HG03558 (cell line): ENCODE results near the gene ASCC1.

Experiments used
- ATAC-seq: cut with Tn5 transposase; IDR thresholded peaks from one replicate; pipeline ENCODE4 v1.9.1; 2021; ENCODE audit warnings: moderate number of reproducible peaks; ENCODE audit not compliant: unreplicated experiment; ENCODE audit errors: extremely low read depth

The ASCC1 gene

DNA sequence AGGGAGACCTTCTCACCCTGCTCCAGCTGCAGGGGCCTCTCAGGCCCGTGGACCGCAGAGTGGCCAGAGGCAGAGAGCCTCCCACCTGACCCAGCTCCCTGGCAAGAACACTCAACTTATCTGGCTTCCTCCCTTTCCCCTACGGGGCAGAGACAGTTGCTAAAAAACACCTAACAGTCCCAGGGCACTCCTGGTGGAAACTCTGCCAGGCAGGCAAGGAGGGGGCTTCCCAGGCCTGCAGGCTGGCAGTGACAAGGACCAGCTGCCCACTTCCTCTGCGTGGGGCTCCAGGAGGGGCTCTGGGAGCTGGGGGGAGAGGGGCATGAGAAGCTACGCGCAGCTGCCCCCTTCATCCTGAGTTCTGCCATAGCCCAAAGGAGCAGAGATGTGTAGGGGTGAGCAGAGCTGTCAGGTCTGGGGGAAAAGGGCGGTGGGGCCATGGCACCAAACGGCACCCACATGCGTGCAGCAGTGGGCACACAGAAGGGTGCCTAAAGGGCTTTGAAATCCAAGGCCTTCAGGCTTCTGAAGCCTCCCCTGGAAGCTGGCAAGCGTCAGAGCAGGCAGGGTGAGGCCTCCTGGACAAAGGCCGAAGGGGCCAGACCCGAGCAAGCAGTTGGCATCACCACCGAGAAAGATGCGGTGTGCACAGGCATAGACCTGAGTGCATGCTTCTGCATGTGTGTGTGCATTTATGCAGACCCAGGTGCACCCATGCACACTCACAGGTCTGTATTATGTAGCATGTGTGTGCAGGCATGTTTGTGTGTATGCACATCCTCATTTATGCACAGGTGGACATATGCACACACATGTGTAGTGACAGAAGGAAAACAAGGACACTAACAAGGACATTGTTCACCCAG, 142.1 kb downstream of the ASCC1 start:
- no peak for ATAC-seq

DNA sequence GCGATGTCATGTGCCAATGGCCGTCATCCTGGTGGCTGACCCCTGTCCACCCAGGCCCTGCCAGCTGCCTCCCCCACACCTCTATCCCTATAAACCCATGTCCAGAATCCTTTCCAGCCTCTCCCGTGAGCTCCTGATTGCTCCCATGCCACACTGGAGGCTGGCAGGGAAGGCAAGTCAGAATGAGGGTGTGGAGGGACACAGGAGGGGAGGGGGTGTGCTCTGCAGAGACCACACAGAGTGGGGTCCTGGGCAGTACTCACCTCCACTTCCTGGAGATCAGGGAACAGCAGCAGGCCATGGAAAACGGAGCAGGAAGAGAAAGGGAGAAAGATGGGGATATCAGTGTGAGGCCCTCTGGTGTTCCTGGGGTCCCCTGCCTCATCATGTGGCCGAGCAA, 143.4 kb downstream of the ASCC1 start:
- no peak for ATAC-seq

DNA sequence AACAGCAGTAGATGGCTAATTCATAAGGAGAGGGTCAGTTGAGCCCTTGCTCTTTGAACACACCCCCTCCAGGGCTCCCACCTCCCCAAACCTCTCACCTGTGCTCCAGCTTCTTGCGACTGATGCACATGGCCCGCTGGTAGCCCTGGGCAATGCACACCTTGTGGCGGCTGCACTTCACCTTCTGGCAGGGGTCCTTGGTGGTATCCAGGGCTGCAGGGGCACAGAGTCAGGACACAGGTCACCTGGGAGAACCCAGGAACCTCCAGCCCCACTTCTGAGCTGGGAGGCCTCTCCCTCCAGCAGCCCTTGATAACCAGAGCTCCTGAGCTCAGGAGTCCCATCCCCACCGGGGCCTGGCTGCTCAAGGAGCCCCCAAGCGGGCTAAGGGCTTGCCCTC, 144.0 kb downstream of the ASCC1 start:
- ATAC-seq = no peak

DNA sequence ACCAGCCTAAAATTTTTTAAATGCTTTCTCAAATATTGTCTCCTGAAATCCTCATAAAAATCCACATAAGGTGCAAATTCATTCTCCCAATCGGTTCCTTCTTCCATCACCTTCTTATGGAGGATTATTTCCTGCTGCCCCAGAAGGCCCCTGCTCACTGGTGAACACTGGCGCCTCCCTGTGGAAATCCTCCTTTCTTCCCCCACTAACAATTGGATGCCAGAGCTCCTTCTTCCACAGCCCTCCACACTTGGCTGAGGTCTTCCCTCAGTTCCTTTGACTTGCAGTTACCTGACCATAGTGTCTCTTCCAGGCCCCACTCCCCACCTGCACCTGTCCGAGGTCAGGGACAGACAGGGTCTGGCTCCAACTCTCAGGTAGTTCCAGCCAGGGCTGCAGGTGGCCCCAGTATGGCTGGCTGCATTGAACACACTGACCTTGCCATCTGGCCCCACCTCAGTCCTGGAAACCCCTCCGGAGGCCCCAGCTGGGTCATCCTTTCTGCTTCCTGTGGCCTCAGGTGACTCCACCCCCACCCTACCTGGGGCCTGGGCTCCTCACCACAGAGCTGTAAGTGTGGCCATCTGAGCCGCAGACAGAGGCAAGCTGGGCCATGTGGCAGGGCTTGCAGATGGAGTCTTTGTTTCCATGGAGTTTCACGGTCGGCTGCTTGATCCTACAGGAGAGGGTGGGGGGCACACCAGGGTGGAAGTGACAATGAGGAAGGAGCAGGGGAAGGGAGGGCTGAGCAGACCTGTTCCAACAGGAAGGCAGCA, 146.1 kb downstream of the ASCC1 start:
- ATAC-seq = no peak

DNA sequence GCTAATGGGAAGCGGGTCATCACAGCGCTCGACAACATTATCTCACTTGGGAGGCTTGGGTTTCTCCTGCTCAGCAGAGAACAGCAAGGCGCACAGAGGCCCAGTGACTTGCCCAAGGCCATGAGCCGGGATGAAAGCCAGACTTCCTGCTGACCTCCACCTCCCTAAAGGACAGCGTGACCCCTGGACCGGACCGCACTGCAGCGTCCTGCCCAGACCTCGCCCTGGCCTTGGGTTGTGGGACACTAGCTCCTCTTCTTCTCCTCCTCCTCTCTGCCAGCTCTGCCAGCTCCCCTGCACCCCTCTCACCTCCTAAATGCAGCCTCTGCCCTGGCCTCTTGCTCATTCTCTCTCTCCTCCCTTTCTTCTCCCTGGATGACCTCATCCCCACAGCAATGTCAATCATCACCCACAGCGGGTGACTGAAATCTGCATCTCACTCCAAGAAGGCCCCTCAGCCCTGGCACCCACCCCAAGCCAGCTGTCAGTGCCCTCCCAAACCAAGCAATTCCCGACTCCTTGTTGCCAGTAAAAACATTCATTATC, 147.1 kb downstream of the ASCC1 start:
- no peak for ATAC-seq

DNA sequence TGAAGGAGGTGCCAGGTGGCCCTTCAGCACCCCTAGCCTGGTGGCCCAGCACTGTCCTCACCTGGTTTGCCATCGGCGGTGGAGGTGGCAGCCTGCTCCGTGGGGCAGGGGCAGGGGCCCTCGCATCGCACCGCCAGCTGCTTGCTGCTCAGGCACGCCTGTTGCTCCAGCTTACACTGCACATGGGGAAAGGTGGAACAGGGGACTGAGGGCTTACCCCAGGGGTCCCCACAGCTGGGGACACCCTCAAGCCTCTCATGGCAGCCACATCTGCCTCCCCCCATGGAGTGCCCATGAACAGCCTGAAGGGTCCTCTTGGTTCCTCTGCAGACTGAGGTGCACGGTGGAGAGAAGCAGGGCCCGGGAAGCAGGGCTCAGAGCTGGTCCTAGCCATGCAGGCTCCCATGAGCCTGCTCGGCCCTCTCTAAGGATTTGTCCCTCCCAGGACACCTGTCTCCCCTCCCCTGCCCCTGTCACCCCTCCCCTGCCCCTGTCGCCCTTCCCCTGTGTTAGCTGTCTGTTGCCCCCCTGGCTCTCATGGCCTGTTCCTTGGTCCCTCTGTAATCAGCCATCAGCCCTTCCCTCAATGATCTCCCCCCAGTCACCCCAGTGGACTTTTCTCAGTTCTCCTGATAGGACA, 147.8 kb downstream of the ASCC1 start:
- no peak for ATAC-seq

DNA sequence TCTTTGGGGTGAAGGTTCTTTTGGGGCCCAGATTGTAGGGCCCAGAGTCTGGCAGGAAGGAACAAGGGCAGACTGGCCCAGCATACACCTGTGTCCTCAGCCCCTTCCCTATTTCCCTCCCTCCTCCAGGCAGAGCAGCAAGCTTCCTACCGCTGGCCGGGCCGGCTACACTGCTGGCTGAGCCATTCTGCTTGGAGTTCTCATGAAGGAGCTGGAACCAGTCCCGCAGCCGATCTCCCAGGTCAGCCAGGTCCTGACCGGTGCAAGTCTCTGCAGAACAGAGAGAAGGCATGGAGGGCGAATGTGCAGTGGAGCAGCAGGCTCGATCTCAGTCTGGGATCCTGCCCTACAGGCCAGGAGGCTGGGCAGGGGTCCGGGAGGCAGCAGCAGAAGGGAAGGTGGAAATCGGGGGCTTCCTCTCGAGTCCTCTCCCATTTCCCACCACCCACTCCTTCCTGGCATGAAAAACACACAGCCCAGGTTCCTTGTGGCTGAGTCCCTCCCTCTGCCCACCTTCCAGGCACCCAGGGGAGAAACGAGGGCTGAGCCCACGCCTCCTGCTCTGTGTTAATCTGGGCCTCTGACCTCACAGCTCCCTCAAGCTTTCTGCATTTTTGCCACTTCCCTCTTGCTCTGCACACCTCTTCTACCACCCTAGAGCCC, 148.5 kb downstream of the ASCC1 start:
- ATAC-seq = no peak

DNA sequence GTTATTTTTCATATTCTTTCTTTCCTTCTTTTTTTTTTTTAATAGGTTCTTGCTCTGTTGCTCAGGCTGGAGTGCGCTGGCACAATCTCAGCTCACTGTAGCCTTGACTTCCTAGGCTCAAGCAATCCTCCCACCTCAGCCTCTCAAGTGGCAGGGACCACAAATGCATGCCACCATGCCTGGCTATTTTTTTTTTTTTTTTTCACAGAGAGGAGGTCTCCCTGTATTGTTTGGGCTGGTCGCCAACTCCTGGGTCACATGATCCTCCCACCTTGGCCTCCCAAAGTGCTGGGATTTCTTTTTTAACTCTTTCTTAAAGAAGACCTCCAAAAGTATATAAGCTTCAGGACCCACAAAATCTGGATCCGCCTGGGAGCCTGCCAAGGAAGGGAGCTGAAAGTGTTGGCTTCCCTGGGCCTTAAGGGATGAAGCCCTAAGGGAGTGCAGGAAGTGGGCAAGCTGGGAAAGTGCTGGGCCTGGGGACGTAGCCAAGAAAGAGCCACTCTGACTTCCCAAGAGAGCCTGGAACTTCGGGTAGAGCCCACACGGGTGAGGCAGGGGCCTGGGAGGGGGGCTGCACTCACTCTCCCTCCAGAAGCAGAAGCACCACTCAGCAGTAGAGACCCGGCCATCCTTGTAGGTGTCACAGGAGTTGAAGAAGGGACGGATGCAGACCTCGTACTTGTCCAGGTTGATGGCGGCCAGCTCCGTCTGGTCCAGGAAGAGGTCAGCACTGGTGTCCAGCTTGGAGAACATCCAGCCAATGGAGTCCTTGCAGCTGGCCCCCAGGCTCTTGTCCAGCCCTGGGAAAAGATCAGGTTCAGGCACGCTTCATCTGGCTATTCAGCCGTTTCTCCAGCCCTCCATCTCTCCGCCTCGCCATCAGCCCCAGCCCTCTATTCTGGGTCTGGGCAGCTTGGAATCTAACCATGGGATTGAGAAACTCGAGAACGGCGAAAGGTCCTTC, 149.5 kb downstream of the ASCC1 start:
- no peak for ATAC-seq

DNA sequence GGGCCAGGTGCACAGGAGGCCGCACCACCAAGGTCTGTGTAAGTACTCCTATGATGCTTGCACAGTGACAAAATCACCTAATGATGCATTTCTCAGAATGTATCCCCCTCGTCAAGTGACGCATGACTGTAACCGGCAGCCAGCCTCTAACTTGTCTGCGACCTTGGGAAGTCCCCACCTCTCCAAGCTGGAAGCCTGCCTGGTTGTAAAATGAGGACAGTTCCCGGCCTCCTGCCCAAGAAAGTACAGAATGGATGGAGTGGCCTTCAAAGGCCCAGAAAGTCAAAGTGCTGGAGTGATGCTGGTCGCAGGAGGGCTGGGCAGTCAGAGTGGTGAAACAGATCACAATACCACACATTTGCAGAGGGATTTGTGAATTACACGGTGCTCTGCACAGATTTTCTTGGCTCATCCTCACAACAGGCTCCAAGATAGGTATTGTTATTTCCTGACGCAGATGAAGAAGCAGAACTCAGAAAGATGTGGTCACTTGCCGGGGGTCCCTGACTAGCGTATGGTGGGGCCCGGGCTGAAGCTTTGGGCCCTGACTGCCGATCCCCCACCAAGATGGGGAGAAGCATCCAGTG, 150.5 kb downstream of the ASCC1 start:
- ATAC-seq = no peak

DNA sequence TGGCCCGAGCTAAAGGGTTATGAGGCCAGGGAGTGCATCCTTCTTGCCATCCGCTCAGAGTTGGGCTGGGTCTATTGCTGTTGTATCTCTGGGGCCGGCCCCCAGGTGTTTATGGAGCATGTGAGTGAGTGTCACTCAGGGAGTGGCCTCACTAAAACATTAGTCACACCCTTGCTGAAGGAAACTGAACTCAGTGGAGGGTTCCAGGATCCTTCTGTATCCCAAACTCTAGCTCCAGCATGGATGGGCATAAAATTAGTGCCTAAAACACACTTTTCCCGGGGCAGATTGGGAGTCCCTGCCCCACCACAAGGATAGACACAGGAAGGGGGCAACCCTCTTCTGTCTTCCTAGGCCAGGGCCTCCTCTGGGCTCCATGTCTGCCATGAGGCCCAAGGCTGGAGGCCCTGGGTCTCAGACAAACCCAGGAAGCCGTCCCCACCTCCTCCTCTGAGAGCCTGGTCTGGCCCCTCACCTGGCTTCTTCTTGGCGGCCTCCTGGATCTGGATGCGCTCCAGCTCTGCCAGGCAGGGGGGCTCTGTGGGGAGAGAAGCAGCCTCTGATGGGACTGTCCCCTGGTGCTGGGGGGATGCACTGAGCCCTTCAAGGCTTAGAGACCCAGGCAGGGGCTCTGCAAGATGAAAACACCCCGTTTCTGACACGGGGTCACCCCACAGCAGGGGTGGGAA, 152.2 kb downstream of the ASCC1 start:
- no peak for ATAC-seq

DNA sequence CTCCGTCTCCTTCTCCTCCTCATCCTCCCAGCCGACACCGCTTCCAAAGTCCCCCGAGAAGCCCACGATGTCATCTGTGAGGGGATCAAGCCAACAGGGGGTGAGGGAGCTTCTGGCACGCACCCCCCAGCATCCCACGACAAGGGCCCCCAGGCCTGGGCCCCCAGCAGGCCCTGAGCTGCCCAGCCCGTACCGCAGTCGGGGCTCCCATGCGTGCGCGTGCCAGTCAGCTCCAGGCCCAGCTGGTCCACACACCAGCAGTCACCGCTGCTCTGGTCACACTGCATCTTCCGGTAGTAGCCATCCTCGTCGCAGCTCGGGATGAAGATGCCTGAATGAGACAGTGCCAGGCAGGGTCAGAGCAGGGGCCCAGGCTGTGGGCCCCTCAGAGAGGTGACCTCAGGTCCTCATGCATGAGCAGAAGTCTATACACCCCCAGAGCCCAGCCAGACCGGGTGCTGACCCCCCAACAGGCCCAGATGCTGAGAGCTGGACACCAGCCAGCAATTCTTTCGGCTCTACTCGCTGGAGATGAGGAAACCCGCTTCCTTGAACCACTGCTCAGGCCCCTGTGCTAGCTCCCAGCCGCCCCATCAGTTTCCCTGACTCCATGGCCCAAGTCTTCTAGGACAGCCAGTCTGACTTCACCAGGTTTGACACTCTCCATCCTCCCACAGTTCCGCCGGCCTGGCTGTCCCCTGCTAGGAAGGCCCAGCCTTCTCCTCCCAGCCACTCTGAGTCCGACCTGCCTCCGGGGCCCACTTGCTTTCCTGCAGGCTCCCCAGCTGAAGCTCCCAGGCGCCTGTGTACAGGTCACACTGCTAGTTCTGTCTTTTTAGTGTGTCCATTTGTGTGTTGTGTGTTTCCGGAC, 153.0 kb downstream of the ASCC1 start:
- ATAC-seq = no peak

DNA sequence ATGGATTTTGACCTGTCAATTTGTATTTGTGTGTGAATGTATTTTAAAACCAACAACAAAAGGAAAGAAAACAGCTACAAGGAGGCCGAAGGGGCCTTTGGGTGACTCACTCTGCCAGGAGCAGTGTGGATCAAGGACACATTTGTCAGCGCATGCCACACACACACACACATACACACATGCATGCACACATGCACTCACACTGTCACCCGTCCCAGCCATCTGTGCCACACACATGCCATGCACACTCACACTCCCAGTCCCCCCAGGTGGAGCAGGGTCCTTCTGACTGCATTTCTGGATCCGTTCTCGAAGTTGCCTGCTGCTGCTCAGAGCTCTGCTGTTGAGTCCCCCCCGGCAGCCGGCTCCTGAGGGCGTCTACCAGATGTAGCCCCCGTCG, 153.7 kb downstream of the ASCC1 start:
- ATAC-seq = no peak

DNA sequence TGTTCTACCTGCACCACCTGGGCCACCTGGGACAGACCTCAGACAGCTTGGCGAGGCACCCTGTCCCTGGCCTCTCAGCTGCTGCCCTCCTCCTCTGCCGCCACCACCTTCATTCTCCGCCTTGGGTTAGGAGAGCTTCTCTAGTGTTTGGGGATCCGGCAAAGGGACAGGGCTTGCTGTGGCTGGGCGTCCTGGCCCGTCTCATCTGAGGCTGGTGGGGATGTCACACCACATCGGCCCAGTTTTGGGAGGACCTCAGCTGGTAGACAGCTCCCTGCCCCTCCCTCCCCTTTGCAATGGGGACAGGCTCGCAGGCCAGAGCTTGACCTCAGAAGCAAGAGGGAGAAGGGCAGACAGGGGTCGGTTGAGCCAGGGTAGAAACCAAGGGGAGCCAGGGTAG, 154.1 kb downstream of the ASCC1 start:
- no peak for ATAC-seq

DNA sequence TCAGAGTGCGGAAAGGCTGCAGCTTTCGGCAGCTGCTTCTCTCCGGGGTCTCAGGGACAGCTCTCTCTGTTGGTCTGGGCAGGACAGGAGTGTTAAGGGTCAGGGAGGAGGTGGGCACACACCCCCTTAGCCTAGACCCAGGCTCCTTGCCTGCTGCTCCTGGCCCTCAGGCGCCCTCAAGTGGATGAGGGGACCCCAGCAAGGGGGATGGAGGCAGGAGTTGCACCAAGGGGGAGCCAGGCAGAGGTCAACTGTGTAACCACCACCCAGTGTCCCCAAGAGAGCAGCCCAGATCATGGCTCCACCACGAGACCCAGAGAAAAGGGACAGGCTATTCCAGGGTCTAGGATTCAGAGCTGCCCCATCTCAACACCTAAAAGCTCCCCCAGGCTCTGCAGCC, 154.6 kb downstream of the ASCC1 start:
- ATAC-seq = no peak

DNA sequence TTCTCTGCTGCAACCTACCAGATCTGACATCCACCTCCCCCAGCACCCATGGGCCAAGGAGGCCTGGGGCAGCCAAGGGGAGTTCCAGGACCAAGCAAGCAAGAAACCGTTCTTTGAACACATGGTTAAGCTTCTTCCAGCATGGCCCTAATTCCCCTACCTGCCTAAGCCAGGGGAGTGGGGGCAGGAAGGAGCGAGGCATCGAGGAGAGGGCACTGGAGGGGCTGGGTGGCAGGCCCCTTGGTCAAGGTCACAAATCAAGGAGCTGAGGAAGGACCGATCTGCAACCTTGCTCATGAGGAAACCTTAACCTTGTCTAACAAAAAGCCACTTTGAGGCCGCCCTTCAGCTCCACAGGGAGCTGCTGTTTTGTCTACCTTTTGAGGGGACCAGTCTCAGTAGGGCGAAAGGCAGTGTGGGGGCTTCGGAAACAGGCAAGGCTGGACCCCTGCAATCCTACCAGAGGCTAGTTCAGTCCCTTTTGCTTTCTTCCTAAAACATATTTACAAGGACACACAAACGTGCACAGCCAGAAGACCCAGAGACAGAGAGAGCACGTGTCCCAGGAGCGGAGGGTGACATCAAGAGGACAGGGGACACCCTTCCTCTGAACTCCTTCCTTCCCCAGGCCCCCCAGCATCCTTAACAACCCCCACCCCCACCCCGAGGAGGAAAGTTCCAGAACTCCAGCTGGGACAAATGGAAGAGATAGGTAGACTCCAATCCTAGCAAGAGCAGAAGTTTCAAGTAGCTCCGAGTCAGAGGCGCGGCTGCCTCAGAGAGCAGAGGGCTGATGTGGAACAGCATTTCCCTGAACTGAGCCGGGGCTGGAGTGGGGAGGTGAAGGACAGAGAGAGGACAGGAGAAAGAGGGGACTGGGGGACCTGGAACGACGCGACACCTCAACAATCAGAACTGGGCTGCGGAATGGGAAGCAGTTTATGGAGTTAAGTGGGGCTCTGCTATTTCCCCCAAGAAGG, 155.9 kb downstream of the ASCC1 start:
- no peak for ATAC-seq
